Endodermal cell (in vitro differentiated cells): ENCODE results near the gene TMEM273. TPM values are rescaled to one million over a fixed set of nuclear protein-coding genes. Genes with fewer than 3 reads are reported as not detected.

ENCODE experiments used
- DNase-seq: peaks from one replicate; pipeline ENCODE4 v3.0.0-alpha.2; 2017
- H3K27ac ChIP-seq: 2 replicates; pipeline ENCODE4 v1.5.1; 2013; ENCODE audit warnings: mild to moderate bottlenecking, low read depth, low read length, moderate library complexity
- H3K27me3 ChIP-seq: 2 replicates; pipeline ENCODE4 v1.6.1; 2013; ENCODE audit warnings: mild to moderate bottlenecking, low read length, moderate library complexity; ENCODE audit not compliant: insufficient read depth, control insufficient read depth, poor library complexity, severe bottlenecking
- H3K36me3 ChIP-seq: 2 replicates; pipeline ENCODE4 v1.7.0; 2013; ENCODE audit warnings: mild to moderate bottlenecking, low read length, moderate library complexity; ENCODE audit not compliant: control insufficient read depth, insufficient read depth
- H3K4me1 ChIP-seq: one replicate; pipeline ENCODE4 v1.7.0; 2013; ENCODE audit warnings: low read length; ENCODE audit not compliant: control insufficient read depth, insufficient read depth
- H3K4me3 ChIP-seq: 2 replicates; pipeline ENCODE4 v1.5.1; 2013; ENCODE audit warnings: mild to moderate bottlenecking, low read length, moderate library complexity
- H3K9ac ChIP-seq: 2 replicates; pipeline ENCODE4 v1.6.1; 2013; ENCODE audit warnings: mild to moderate bottlenecking, low read length, moderate library complexity; ENCODE audit not compliant: poor library complexity, severe bottlenecking; ENCODE audit errors: extremely low read depth
- H3K9me3 ChIP-seq: 2 replicates; pipeline ENCODE4 v1.6.1; 2013; ENCODE audit warnings: mild to moderate bottlenecking, low read length, moderate library complexity; ENCODE audit not compliant: control insufficient read depth
- H3K27ac Mint-ChIP-seq: 2 replicates; pipeline ENCODE4 v1.8.0; 2020; ENCODE audit warnings: mixed read lengths
- H3K27me3 Mint-ChIP-seq: 2 replicates; pipeline ENCODE4 v1.8.0; 2021; ENCODE audit warnings: mild to moderate bottlenecking, mixed read lengths; ENCODE audit not compliant: insufficient read depth
- H3K36me3 Mint-ChIP-seq: 2 replicates; pipeline ENCODE4 v1.8.0; 2020; ENCODE audit warnings: low read depth, mixed read lengths
- H3K4me1 Mint-ChIP-seq: 2 replicates; pipeline ENCODE4 v1.8.0; 2020; ENCODE audit warnings: mixed read lengths
- H3K4me3 Mint-ChIP-seq: 2 replicates; pipeline ENCODE4 v1.8.0; 2020; ENCODE audit warnings: mild to moderate bottlenecking, moderate library complexity, mixed read lengths
- H3K9me3 Mint-ChIP-seq: 2 replicates; pipeline ENCODE4 v1.8.0; 2020; ENCODE audit warnings: mild to moderate bottlenecking, mixed read lengths
- WGBS, 2 experiments: methylation state at CpG; one replicate each; pipeline versions ENCODE4 v1.1.5 to v1.1.7; 2013; ENCODE audit warnings: missing lambda C conversion rate in 2 of 2, mixed read lengths in 1 of 2; ENCODE audit not compliant: insufficient coverage in 1 of 2, insufficient read length in 1 of 2; 5-methylcytosine and 5-hydroxymethylcytosine counted together
- long read RNA-seq, 4 experiments: library from polyadenylated mRNA in 2 of 4; library from RNA in 1 of 4; library from capped mRNA in 1 of 4; stranded (forward) in 3 of 4; unstranded in 1 of 4; transcript quantifications; one replicate each; pipeline ENCODE4 v2.0.0, GENCODE V29; 2020 to 2021; ENCODE audit warnings: inconsistent platforms in 1 of 4
- polyA plus RNA-seq, 2 experiments: library from polyadenylated mRNA; stranded (reverse); fragments of 50-300 nt; gene quantifications; one replicate each; pipeline ENCODE4 v1.2.3, GENCODE V29; 2013
- total RNA-seq, 2 donors: library from RNA; stranded (reverse); fragmentation: NEBNext Ultra II Directional in 1 of 2; extraction: Animal tissue kit (Norgen Biotek cat#: 25700) in 1 of 2; gene quantifications; 2 replicates in 1 of 2; 3 replicates in 1 of 2; pipeline ENCODE4 v1.2.1, GENCODE V29; 2021
- TF ChIP-seq, protein P1 (sequence below): fragments of 200-600 bp; sonication (generic); conservative IDR thresholded peaks from 2 replicates; pipeline ENCODE4 v1.5.0; 2021; ENCODE audit warnings: antibody characterized with exemption, mild to moderate bottlenecking

The TMEM273 gene
- total RNA-seq, result not detected
- polyA plus RNA-seq (2013, experiment 1 of 2), result not detected
- polyA plus RNA-seq (2013, experiment 2 of 2), result not detected
- long read RNA-seq, experiment 1, result 0 reads
- long read RNA-seq, experiment 2, result 0 reads
- long read RNA-seq, experiment 3, result 0 reads
- long read RNA-seq, experiment 4, result 0 reads

DNA sequence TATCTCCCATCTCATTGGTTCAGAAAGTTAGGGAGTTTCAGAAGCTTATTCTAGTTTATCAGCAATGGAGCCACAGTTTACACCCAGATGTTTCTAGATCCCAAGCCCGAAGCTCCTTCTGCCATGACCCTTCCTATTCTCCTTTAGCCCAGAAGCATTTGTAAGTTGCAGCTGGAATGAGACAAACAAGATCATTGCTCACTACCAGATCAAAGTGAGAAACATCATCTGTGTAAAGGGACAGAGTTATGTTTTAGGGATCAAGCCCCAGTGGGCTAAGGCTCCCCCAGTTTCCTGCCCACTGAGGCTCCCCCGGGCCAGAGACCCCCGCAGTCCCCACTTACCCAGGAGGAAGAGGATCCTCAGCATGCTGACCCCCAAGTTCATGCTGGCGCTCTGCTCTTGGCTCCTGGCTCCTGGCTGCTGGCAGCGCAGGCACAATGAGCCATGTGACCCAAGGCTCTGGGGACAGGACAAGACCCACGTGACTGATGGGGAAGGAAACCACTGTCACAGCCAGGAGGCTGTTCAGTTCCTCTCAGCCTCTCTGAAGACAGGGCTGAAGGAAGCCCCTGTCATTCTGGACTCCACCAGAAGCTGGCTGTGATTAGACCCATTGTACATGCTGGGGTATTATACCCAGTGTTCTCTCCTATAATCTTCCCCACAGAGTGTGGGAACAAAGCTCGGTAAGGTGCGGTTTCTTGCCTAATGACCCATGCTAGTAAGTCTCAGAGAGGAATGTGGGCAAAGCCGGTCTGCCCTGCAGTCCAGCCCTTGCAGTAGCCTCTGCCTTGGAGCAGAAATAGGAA lies at the start of gene TMEM273:
Gene TMEM273 (minus strand): TSS at position 442 of the 812 bp plus-strand sequence. CDS start 55 bp downstream, at position 387.
- WGBS, 2 experiments, result 80 to 89% methylated on average over 7 to 9 of the region's 9 CpGs
- H3K4me3 Mint-ChIP-seq, result no peak within 1 kb of the TSS
- TF ChIP-seq, protein P1, sequence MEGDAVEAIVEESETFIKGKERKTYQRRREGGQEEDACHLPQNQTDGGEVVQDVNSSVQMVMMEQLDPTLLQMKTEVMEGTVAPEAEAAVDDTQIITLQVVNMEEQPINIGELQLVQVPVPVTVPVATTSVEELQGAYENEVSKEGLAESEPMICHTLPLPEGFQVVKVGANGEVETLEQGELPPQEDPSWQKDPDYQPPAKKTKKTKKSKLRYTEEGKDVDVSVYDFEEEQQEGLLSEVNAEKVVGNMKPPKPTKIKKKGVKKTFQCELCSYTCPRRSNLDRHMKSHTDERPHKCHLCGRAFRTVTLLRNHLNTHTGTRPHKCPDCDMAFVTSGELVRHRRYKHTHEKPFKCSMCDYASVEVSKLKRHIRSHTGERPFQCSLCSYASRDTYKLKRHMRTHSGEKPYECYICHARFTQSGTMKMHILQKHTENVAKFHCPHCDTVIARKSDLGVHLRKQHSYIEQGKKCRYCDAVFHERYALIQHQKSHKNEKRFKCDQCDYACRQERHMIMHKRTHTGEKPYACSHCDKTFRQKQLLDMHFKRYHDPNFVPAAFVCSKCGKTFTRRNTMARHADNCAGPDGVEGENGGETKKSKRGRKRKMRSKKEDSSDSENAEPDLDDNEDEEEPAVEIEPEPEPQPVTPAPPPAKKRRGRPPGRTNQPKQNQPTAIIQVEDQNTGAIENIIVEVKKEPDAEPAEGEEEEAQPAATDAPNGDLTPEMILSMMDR, result no peak
- no peaks in the 10 kb centered on the region for H3K4me1 Mint-ChIP-seq
- no peaks in the 10 kb centered on the region for H3K36me3 Mint-ChIP-seq
- no peak within 1 kb of the TSS for H3K27ac Mint-ChIP-seq
- Histone ChIP-seq H3K4me1 (no peaks in the 10 kb centered on the region), H3K36me3 (no peaks in the 10 kb centered on the region), H3K27me3 (no peaks in the 10 kb centered on the region), H3K4me3 (no peak within 1 kb of the TSS), H3K9ac (no peak within 1 kb of the TSS), H3K9me3 (no peaks in the 10 kb centered on the region), H3K27ac (no peak within 1 kb of the TSS)
- no peak for DNase-seq
- H3K9me3 Mint-ChIP-seq, result no peaks in the 10 kb centered on the region
- peaks cover 2% of the 10 kb centered on the region for H3K27me3 Mint-ChIP-seq

DNA sequence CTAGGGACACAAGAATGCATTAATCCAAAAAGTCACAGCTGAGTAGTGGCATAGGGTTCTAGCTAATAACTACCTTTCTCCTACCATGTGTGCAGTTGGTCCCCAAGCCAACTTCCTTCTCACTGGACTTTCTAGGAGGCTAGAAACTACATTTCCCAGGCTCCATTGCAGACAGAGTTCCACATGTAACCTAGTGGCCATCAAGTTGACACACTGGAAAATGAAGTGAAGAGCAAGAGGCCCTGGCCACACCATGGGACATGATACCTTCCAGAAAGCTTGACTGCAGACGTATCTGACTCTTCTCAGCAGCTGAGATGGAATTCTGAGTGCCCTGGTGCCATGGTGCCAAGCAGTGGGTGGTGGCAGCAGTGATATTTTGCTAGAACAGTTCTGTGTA lies 49.8 kb upstream of the TMEM273 start:
- H3K27me3 Mint-ChIP-seq, result peaks cover 34% of the 10 kb centered on the region
- no peak overlapping the region for H3K27ac Mint-ChIP-seq

DNA sequence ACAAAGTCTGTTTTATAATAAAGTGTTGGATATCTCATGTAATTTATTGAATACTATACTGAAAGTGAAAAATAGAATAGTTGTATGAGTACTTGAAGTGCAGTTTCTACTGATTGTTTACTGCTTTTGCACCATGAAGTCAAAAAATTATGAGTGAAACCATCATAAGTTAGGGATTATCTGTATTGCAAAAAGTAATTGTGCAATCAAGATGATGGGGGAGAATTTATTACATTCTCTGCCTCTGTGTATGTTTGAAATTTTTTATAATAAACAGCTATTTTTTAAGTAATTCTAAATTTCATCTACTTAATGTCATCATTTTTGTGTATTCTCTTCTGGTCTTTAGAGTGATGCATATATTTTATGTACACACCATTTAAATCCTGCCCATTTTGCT lies 47.2 kb upstream of the TMEM273 start:
- Histone ChIP-seq H3K36me3 (no peaks in the 10 kb centered on the region), H3K9me3 (no peaks in the 10 kb centered on the region), H3K4me3 (no peak overlapping the region), H3K27ac (no peak overlapping the region), H3K4me1 (no peaks in the 10 kb centered on the region), H3K9ac (no peak overlapping the region), H3K27me3 (peaks cover 21% of the 10 kb centered on the region)
- no peak for DNase-seq
- Mint-ChIP-seq H3K9me3 (no peaks in the 10 kb centered on the region), H3K4me1 (no peaks in the 10 kb centered on the region), H3K36me3 (no peaks in the 10 kb centered on the region), H3K4me3 (no peak overlapping the region), H3K27me3 (peaks cover 18% of the 10 kb centered on the region), H3K27ac (no peak overlapping the region)
- TF ChIP-seq, protein P1, result no peak

More for the DNA sequence above, 49.8 kb upstream of the TMEM273 start:
- Histone ChIP-seq H3K27me3 (peaks cover 21% of the 10 kb centered on the region), H3K36me3 (no peaks in the 10 kb centered on the region), H3K9me3 (no peaks in the 10 kb centered on the region), H3K4me1 (no peaks in the 10 kb centered on the region), H3K4me3 (no peak overlapping the region), H3K9ac (no peak overlapping the region), H3K27ac (no peak overlapping the region)
- TF ChIP-seq, protein P1, result no peak
- Mint-ChIP-seq H3K36me3 (no peaks in the 10 kb centered on the region), H3K4me1 (no peaks in the 10 kb centered on the region), H3K4me3 (no peak overlapping the region), H3K9me3 (no peaks in the 10 kb centered on the region)
- WGBS, 2 experiments, result 86% methylated on average over 1 of the region's 1 CpG; no CpG with 5 or more reads in 1 of the 2 experiments
- no peak for DNase-seq
